Stimulated activated CD8-positive, alpha-beta memory T cell treated with anti-CD3 and anti-CD28 coated beads, Interleukin-2, amount 100 ng/mL, for 1 hour (primary cell): ENCODE measurements around the gene CACNG8.

Source experiments
- DNase-seq, 2 donors: peaks; one replicate each; pipeline ENCODE4 v3.0.0-alpha.2; 2020; ENCODE audit warnings: low read depth in 2 of 2

Gene CACNG8

GRCh38 chr19:53992211-53992610 is 29.5 kb downstream of the CACNG8 start:
- no peak for DNase-seq

- DNase-seq: no peak
Observed at GRCh38 chr19:53992815-53993214, 30.1 kb downstream of the CACNG8 start.

GRCh38 chr19:53993448-53993847 is 30.7 kb downstream of the CACNG8 start:
- no peak for DNase-seq

- DNase-seq: no peak
Observed at GRCh38 chr19:53994811-53995210, 32.1 kb downstream of the CACNG8 start.

- DNase-seq: no peak
Observed at GRCh38 chr19:53998223-53998622, 35.5 kb downstream of the CACNG8 start.

- DNase-seq: no peak
Observed at GRCh38 chr19:53999694-54000093, 37.0 kb downstream of the CACNG8 start.

GRCh38 chr19:54001496-54001895 is 38.8 kb downstream of the CACNG8 start:
- no peak for DNase-seq

GRCh38 chr19:54002495-54003315 is 40.0 kb downstream of the CACNG8 start:
- no peak for DNase-seq

- DNase-seq: no peak
Observed at GRCh38 chr19:54009440-54009839, 46.7 kb downstream of the CACNG8 start.

GRCh38 chr19:54010474-54010873 is 47.7 kb downstream of the CACNG8 start:
- DNase-seq: no peak

- no peak for DNase-seq
Observed at GRCh38 chr19:54011507-54012211, 48.9 kb downstream of the CACNG8 start.

- no peak for DNase-seq
Observed at GRCh38 chr19:54013866-54014265, 51.1 kb downstream of the CACNG8 start.

- DNase-seq: no peak
Observed at GRCh38 chr19:54014920-54015560, 52.3 kb downstream of the CACNG8 start.

GRCh38 chr19:54017261-54017660 is 54.5 kb downstream of the CACNG8 start:
- no peak for DNase-seq

- DNase-seq: no peak
Observed at GRCh38 chr19:54021363-54021762, 58.6 kb downstream of the CACNG8 start.

GRCh38 chr19:54021932-54022331 is 59.2 kb downstream of the CACNG8 start:
- no peak for DNase-seq

- DNase-seq: no peak
Observed at GRCh38 chr19:54023191-54023590, 60.5 kb downstream of the CACNG8 start.

GRCh38 chr19:54024660-54025059 is 61.9 kb downstream of the CACNG8 start:
- DNase-seq: no peak

- DNase-seq: no peak
Observed at GRCh38 chr19:54026656-54027055, 63.9 kb downstream of the CACNG8 start.

GRCh38 chr19:54029301-54029700 is 66.6 kb downstream of the CACNG8 start:
- DNase-seq: no peak

- peak in 1 of 2 donors; percentile 31 for DNase-seq
Observed at GRCh38 chr19:54029930-54030490, 67.3 kb downstream of the CACNG8 start.

GRCh38 chr19:54030895-54031586 is 68.3 kb downstream of the CACNG8 start:
- no peak for DNase-seq
